ENCODE results near the gene TRAM2. TPM values are rescaled to one million over a fixed set of nuclear protein-coding genes. Genes with fewer than 3 reads are reported as not detected.

TRAM2 gene
- total RNA-seq, 1 experiment from 2014 or later = 21.2 TPM

DNA sequence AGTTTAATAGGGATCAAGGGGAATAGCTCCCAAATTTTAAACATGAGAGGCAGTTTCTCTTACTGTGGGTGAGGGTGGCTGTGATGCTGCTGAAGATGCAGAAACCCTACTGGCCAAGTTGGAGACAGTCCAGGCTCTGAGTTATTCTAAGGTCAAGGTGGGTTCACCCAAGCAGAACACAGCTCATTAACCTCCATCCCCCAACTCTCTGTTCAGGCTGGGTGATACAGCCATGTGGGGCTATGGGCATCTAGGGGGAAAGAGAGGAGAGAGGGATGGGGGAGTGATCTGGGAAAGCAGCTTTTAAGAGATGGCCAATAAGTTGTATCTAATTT, 18.9 kb upstream of the TRAM2 start:
- no peak overlapping the region for H2BK120ac ChIP-seq (ENCODE audit: low read depth, low read length, poor library complexity, severe bottlenecking)
- Mint-ChIP-seq H3K36me3 (ENCODE audit: insufficient read depth in 1 of 3, low read depth in 3 of 3) (no peaks in the 10 kb centered on the region), H3K4me1 (peaks cover 25 to 28% of the 10 kb centered on the region in 2 experiments), H3K9me3 (no peaks in the 10 kb centered on the region), H3K27ac (peak overlapping the region in 1 of 3 experiments; percentile 73; a peak in 2 of 7 replicates), H3K4me3 (no peak overlapping the region), H3K27me3 (ENCODE audit: low read depth) (no peaks in the 10 kb centered on the region; the same call in 1 of the 2 replicates)
- no peaks in the 10 kb centered on the region for H3K79me2 ChIP-seq (ENCODE audit: insufficient read depth, low read length)
- H3K23me2 ChIP-seq (ENCODE audit: insufficient read length, low read depth, low read length, poor library complexity, severe bottlenecking) = no peaks in the 10 kb centered on the region
- H3K4me1 ChIP-seq (ENCODE audit: insufficient read depth, low read length) = no peaks in the 10 kb centered on the region
- TF ChIP-seq, protein P1, sequence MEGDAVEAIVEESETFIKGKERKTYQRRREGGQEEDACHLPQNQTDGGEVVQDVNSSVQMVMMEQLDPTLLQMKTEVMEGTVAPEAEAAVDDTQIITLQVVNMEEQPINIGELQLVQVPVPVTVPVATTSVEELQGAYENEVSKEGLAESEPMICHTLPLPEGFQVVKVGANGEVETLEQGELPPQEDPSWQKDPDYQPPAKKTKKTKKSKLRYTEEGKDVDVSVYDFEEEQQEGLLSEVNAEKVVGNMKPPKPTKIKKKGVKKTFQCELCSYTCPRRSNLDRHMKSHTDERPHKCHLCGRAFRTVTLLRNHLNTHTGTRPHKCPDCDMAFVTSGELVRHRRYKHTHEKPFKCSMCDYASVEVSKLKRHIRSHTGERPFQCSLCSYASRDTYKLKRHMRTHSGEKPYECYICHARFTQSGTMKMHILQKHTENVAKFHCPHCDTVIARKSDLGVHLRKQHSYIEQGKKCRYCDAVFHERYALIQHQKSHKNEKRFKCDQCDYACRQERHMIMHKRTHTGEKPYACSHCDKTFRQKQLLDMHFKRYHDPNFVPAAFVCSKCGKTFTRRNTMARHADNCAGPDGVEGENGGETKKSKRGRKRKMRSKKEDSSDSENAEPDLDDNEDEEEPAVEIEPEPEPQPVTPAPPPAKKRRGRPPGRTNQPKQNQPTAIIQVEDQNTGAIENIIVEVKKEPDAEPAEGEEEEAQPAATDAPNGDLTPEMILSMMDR (conservative IDR thresholded peaks at IDR 0.05) = no peak
- H3K27ac ChIP-seq (ENCODE audit: insufficient read length, low read depth, low read length) = no peak overlapping the region
- H3K4me2 ChIP-seq (ENCODE audit: insufficient read depth, insufficient read length, low read length) = no peak overlapping the region
- no peaks in the 10 kb centered on the region for H3K79me1 ChIP-seq (ENCODE audit: insufficient read depth, low read depth, low read length, poor library complexity, severe bottlenecking)
- H3K14ac ChIP-seq (ENCODE audit: insufficient read depth, low read length) = no peak overlapping the region
- H4K8ac ChIP-seq (replicated peaks; ENCODE audit: insufficient read length, low read depth, low read length) = no peak overlapping the region
- no peak overlapping the region for H3K23ac ChIP-seq (ENCODE audit: insufficient read length, low read depth, low read length)
- no peak overlapping the region for H2AFZ ChIP-seq (ENCODE audit: low read length)
- no peaks in the 10 kb centered on the region for H4K20me1 ChIP-seq (ENCODE audit: control insufficient read depth, insufficient read depth, insufficient read length)
- no peak overlapping the region for H2BK5ac ChIP-seq (ENCODE audit: insufficient read length, low read length)
- no peak for DNase-seq
- no peak overlapping the region for H4K5ac ChIP-seq (ENCODE audit: insufficient read length, low read depth, low read length)
- H2BK12ac ChIP-seq (ENCODE audit: insufficient read length, low read depth, low read length) = no peak overlapping the region
- H2BK20ac ChIP-seq (ENCODE audit: low read depth, low read length, poor library complexity, severe bottlenecking) = no peak overlapping the region
- no peaks in the 10 kb centered on the region for H3K9me3 ChIP-seq (ENCODE audit: control insufficient read depth, low read depth, low read length)
- no peak overlapping the region for H4K91ac ChIP-seq (ENCODE audit: insufficient read length, low read depth, low read length)
- no peak overlapping the region for H2AK5ac ChIP-seq (ENCODE audit: insufficient read length, low read length)
- H3K27me3 ChIP-seq (ENCODE audit: insufficient read depth, low read length) = no peaks in the 10 kb centered on the region; the same call in 1 of the 2 replicates
- no peak overlapping the region for H2BK15ac ChIP-seq (ENCODE audit: low read depth, low read length)
- H3T11ph ChIP-seq (ENCODE audit: low read length) = no peak overlapping the region
- no peak overlapping the region for H3K18ac ChIP-seq (ENCODE audit: insufficient read length, low read depth, low read length)
- H3K9ac ChIP-seq (ENCODE audit: extremely low read depth, insufficient read length, low read length) = no peak overlapping the region
- H3K4ac ChIP-seq (ENCODE audit: low read depth, low read length) = no peak overlapping the region
- H3K56ac ChIP-seq (ENCODE audit: insufficient read length, low read depth, low read length) = no peak overlapping the region

Measured in H9 (cell line).